Esophagus (tissue), 2 donors: ENCODE measurements around the gene RPL23. TPM values are rescaled to one million over a fixed set of nuclear protein-coding genes. Genes with fewer than 3 reads are reported as not detected.
A peak's percentile ranks its signal among the peaks of the same experiment; 100 is the strongest.

ENCODE experiments used
- H3K27ac ChIP-seq, 2 donors: one replicate each; pipeline ENCODE4 v1.5.1; 2013; ENCODE audit warnings: low read depth in 2 of 2, mild to moderate bottlenecking in 2 of 2, inconsistent platforms in 1 of 2, low read length in 1 of 2, moderate library complexity in 1 of 2
- H3K27me3 ChIP-seq, 2 donors: one replicate each; pipeline ENCODE4 v1.6.1; 2013; ENCODE audit warnings: low read length in 2 of 2, control low read depth in 1 of 2, mild to moderate bottlenecking in 1 of 2; ENCODE audit not compliant: insufficient read depth in 2 of 2, control insufficient read depth in 1 of 2
- H3K36me3 ChIP-seq, 2 donors: one replicate each; pipeline ENCODE4 v1.6.1; 2013; ENCODE audit warnings: low read length in 1 of 2; ENCODE audit not compliant: control insufficient read depth in 2 of 2, insufficient read depth in 2 of 2
- H3K4me1 ChIP-seq, 2 donors: one replicate each; pipeline ENCODE4 v1.6.1; 2013; ENCODE audit warnings: low read length in 1 of 2; ENCODE audit not compliant: control insufficient read depth in 2 of 2, insufficient read depth in 2 of 2
- H3K4me3 ChIP-seq, 2 donors: one replicate each; pipeline ENCODE4 v1.5.1; 2013; ENCODE audit warnings: low read length in 2 of 2, mild to moderate bottlenecking in 2 of 2, low read depth in 1 of 2, moderate library complexity in 1 of 2
- H3K9me3 ChIP-seq, 2 donors: one replicate each; pipeline ENCODE4 v1.6.1; 2013; ENCODE audit warnings: mild to moderate bottlenecking in 2 of 2, low read depth in 1 of 2, low read length in 1 of 2, moderate library complexity in 1 of 2; ENCODE audit not compliant: control insufficient read depth in 2 of 2, insufficient read depth in 1 of 2
- WGBS, 2 donors: extraction: QIAGEN DNeasy Blood & Tissue Kit; methylation state at CpG; one replicate each; pipeline ENCODE4 v1.1.7; 2013; 5-methylcytosine and 5-hydroxymethylcytosine counted together
- polyA plus RNA-seq, 2 donors: library from polyadenylated mRNA; stranded (reverse); fragments of 200-250 nt; gene quantifications; one replicate each; pipeline ENCODE4 v1.2.3, GENCODE V29; 2013
- donor health status: healthy with polysubstance abuse.
- donor health status: Bipolar disorder and iron deficiency.

RPL23 gene
- polyA plus RNA-seq, 2 donors, result 2,779 to 3,117 TPM

GRCh38 chr17:38885728-38886642 is 32.5 kb upstream of the RPL23 start:
- 46 to 56% methylated on average over 11 of the region's 11 CpGs for WGBS, 2 donors
- Histone ChIP-seq H3K36me3 (peaks cover 3 to 45% of the 10 kb centered on the region in 2 donors), H3K9me3 (no peaks in the 10 kb centered on the region), H3K4me1 (peaks cover 19 to 20% of the 10 kb centered on the region in 2 donors), H3K27me3 (no peaks in the 10 kb centered on the region), H3K27ac (no peak overlapping the region), H3K4me3 (no peak overlapping the region)

GRCh38 chr17:38885044-38885727 is 31.7 kb upstream of the RPL23 start:
- no peaks in the 10 kb centered on the region for H3K9me3 ChIP-seq
- H3K27ac ChIP-seq, result no peak overlapping the region
- H3K4me3 ChIP-seq, result no peak overlapping the region
- 65 to 77% methylated on average over 9 of the region's 9 CpGs for WGBS, 2 donors
- H3K27me3 ChIP-seq, result no peaks in the 10 kb centered on the region
- peaks cover 20 to 21% of the 10 kb centered on the region in 2 donors for H3K4me1 ChIP-seq
- peaks cover 3 to 37% of the 10 kb centered on the region in 2 donors for H3K36me3 ChIP-seq

GRCh38 chr17:38883592-38884526 is 30.3 kb upstream of the RPL23 start:
- Histone ChIP-seq H3K27me3 (no peaks in the 10 kb centered on the region), H3K4me3 (no peak overlapping the region), H3K36me3 (peaks cover 3 to 31% of the 10 kb centered on the region in 2 donors), H3K9me3 (no peaks in the 10 kb centered on the region), H3K27ac (peak overlapping the region; percentile 9 to 69), H3K4me1 (peaks cover 21 to 22% of the 10 kb centered on the region in 2 donors)
- WGBS, 2 donors, result 61 to 63% methylated on average over 17 to 19 of the region's 19 CpGs

- Histone ChIP-seq H3K36me3 (peaks cover 10 to 32% of the 10 kb centered on the region in 2 donors), H3K9me3 (no peaks in the 10 kb centered on the region), H3K4me1 (peaks cover 21 to 22% of the 10 kb centered on the region in 2 donors), H3K27me3 (no peaks in the 10 kb centered on the region), H3K27ac (peak overlapping the region; percentile 9 to 27), H3K4me3 (no peak overlapping the region)
- 84 to 94% methylated on average over 2 of the region's 2 CpGs for WGBS, 2 donors
Observed at GRCh38 chr17:38882870-38883269, 29.3 kb upstream of the RPL23 start.

GRCh38 chr17:38881600-38882191 is 28.2 kb upstream of the RPL23 start:
- Histone ChIP-seq H3K36me3 (peaks cover 10 to 28% of the 10 kb centered on the region in 2 donors), H3K4me3 (no peak overlapping the region), H3K4me1 (peaks cover 22 to 29% of the 10 kb centered on the region in 2 donors), H3K9me3 (no peaks in the 10 kb centered on the region), H3K27ac (no peak overlapping the region), H3K27me3 (no peaks in the 10 kb centered on the region)
- WGBS, 2 donors, result 34 to 39% methylated on average over 8 of the region's 8 CpGs

GRCh38 chr17:38879878-38880665 is 26.6 kb upstream of the RPL23 start:
- Histone ChIP-seq H3K4me1 (peaks cover 14 to 20% of the 10 kb centered on the region in 2 donors), H3K27ac (peak overlapping the region; percentile 17 to 62), H3K36me3 (peaks cover 8 to 19% of the 10 kb centered on the region in 2 donors), H3K27me3 (no peaks in the 10 kb centered on the region), H3K9me3 (no peaks in the 10 kb centered on the region), H3K4me3 (no peak overlapping the region)
- 11 to 23% methylated on average over 6 of the region's 6 CpGs for WGBS, 2 donors

- H3K4me3 ChIP-seq, result no peak overlapping the region
- no peaks in the 10 kb centered on the region for H3K27me3 ChIP-seq
- H3K27ac ChIP-seq, result no peak overlapping the region
- 59 to 66% methylated on average over 7 of the region's 7 CpGs for WGBS, 2 donors
- no peaks in the 10 kb centered on the region for H3K9me3 ChIP-seq
- H3K36me3 ChIP-seq, result peaks cover 7 to 18% of the 10 kb centered on the region in 2 donors
- H3K4me1 ChIP-seq, result peaks cover 31 to 37% of the 10 kb centered on the region in 2 donors
Observed at GRCh38 chr17:38877130-38877851, 23.8 kb upstream of the RPL23 start.

- no peaks in the 10 kb centered on the region for H3K27me3 ChIP-seq
- peaks cover 7 to 14% of the 10 kb centered on the region in 2 donors for H3K36me3 ChIP-seq
- peaks cover 26 to 32% of the 10 kb centered on the region in 2 donors for H3K4me1 ChIP-seq
- no peak overlapping the region for H3K4me3 ChIP-seq
- peak overlapping the region in 1 of 2 donors; percentile 33 for H3K27ac ChIP-seq
- WGBS, 2 donors, result 57 to 67% methylated on average over 5 of the region's 5 CpGs
- no peaks in the 10 kb centered on the region for H3K9me3 ChIP-seq
Observed at GRCh38 chr17:38875477-38876075, 22.1 kb upstream of the RPL23 start.
